GM19025 (cell line): ENCODE results near the gene EYA2.
"Not testable (repeated sequence)": the region's sequence is repeated elsewhere in the genome, so short reads cannot be mapped to it uniquely, and the experiment has no call there.

Source experiments
- ATAC-seq: cut with Tn5 transposase; IDR thresholded peaks from one replicate; pipeline ENCODE4 v1.9.1; 2021; ENCODE audit warnings: mild to moderate bottlenecking, low read depth, moderate library complexity; ENCODE audit not compliant: unreplicated experiment

EYA2 gene

GRCh38 chr20:47156301-47157137 lies 261.9 kb downstream of the EYA2 start:
- no peak for ATAC-seq

GRCh38 chr20:47159166-47159565 lies 264.5 kb downstream of the EYA2 start:
- no peak for ATAC-seq

GRCh38 chr20:47160240-47160639 lies 265.6 kb downstream of the EYA2 start:
- ATAC-seq = no peak

GRCh38 chr20:47160992-47161391 lies 266.3 kb downstream of the EYA2 start:
- ATAC-seq = no peak

- ATAC-seq = no peak
These were observed 266.8 kb downstream of the EYA2 start for GRCh38 chr20:47161411-47161810.

GRCh38 chr20:47164140-47164539 lies 269.5 kb downstream of the EYA2 start:
- no peak for ATAC-seq

- no peak for ATAC-seq
These were observed 270.8 kb downstream of the EYA2 start for GRCh38 chr20:47165376-47165865.

GRCh38 chr20:47167846-47168245 lies 273.2 kb downstream of the EYA2 start:
- no peak for ATAC-seq

GRCh38 chr20:47172579-47172978 lies 277.9 kb downstream of the EYA2 start:
- no peak for ATAC-seq

- no peak for ATAC-seq
These were observed 279.1 kb downstream of the EYA2 start for GRCh38 chr20:47173596-47174216.

GRCh38 chr20:47174456-47175243 lies 280.0 kb downstream of the EYA2 start:
- no peak for ATAC-seq

GRCh38 chr20:47175493-47175892 lies 280.9 kb downstream of the EYA2 start:
- no peak for ATAC-seq

- ATAC-seq = not testable (repeated sequence)
These were observed 281.6 kb downstream of the EYA2 start for GRCh38 chr20:47176217-47176616.

- ATAC-seq = no peak
These were observed 283.6 kb downstream of the EYA2 start for GRCh38 chr20:47178277-47178676.

- ATAC-seq = no peak
These were observed 284.2 kb downstream of the EYA2 start for GRCh38 chr20:47178851-47179250.

GRCh38 chr20:47179267-47179666 lies 284.6 kb downstream of the EYA2 start:
- ATAC-seq = no peak

- ATAC-seq = no peak
These were observed 286.6 kb downstream of the EYA2 start for GRCh38 chr20:47181056-47181862.

GRCh38 chr20:47183367-47183766 lies 288.7 kb downstream of the EYA2 start:
- no peak for ATAC-seq

- no peak for ATAC-seq
These were observed 293.0 kb downstream of the EYA2 start for GRCh38 chr20:47187450-47188195.

- no peak for ATAC-seq
These were observed 293.9 kb downstream of the EYA2 start for GRCh38 chr20:47188540-47188939.
